A549 treated with ZK216348 at 1 μM for 4 hours (cell line): ENCODE measurements around the gene FMO5. TPM values are rescaled to one million over a fixed set of nuclear protein-coding genes. Genes with fewer than 3 reads are reported as not detected.

Experiments
- total RNA-seq: library from RNA; stranded (reverse); fragments of 200-300 nt; extraction: Qiagen RNA extraction; gene quantifications from 5 replicates; pipeline ENCODE4 v1.2.3, GENCODE V29; 2022; ENCODE audit warnings: low read depth

FMO5 gene, protein sequence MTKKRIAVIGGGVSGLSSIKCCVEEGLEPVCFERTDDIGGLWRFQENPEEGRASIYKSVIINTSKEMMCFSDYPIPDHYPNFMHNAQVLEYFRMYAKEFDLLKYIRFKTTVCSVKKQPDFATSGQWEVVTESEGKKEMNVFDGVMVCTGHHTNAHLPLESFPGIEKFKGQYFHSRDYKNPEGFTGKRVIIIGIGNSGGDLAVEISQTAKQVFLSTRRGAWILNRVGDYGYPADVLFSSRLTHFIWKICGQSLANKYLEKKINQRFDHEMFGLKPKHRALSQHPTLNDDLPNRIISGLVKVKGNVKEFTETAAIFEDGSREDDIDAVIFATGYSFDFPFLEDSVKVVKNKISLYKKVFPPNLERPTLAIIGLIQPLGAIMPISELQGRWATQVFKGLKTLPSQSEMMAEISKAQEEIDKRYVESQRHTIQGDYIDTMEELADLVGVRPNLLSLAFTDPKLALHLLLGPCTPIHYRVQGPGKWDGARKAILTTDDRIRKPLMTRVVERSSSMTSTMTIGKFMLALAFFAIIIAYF
- total RNA-seq: 0.08 to 0.68 TPM (median 0.38 TPM) in 5 replicates

GRCh38 chr1:147225193-147225730 lies at the start of gene FMO5:
TSS of gene FMO5 (minus strand) at chr1:147225339. CDS start at chr1:147225029, 310 bp downstream.

DNA sequence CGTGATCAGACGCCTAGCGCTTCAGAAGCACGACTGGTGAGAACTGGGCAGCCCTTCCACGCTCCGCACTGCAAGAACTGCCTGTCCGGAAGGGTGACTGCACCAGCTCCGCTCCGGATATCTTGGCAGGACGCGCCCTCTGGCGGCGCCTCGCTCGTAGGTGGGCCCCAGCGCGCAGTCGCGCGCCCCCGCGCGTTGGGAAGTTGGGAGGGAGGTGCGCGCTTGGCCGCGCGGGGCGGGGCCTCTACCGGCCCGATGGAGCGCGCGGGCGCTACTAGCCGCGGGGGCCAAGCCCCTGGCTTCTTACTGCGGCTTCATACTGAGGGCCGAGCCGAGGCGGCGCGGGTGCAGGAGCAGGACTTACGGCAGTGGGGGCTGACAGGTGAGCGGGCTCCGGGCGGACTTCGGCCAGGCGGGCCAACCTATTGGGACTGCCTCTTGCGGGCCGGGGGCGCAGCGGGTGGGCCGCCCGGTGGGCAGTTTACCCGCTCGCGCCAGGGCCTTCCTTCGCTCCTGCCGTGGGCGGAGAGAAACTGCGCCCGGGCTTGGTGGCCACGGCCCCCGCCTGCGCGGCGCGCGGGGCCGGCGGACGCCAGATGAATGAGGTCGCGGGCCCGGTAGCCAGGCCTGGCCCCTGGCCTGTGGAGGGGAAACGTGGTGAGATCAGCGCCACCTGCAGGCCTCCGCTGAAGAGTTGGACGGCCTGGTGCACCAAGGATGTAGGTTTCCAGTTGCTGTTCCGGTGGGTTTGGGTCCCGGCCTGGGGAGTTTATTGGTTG lies 17.5 kb upstream of the FMO5 start, which contains the start of gene CHD1L:
TSS of gene CHD1L (plus strand) at position 236 of the 779 bp plus-strand sequence. CDS start at position 256, 20 bp downstream.

DNA sequence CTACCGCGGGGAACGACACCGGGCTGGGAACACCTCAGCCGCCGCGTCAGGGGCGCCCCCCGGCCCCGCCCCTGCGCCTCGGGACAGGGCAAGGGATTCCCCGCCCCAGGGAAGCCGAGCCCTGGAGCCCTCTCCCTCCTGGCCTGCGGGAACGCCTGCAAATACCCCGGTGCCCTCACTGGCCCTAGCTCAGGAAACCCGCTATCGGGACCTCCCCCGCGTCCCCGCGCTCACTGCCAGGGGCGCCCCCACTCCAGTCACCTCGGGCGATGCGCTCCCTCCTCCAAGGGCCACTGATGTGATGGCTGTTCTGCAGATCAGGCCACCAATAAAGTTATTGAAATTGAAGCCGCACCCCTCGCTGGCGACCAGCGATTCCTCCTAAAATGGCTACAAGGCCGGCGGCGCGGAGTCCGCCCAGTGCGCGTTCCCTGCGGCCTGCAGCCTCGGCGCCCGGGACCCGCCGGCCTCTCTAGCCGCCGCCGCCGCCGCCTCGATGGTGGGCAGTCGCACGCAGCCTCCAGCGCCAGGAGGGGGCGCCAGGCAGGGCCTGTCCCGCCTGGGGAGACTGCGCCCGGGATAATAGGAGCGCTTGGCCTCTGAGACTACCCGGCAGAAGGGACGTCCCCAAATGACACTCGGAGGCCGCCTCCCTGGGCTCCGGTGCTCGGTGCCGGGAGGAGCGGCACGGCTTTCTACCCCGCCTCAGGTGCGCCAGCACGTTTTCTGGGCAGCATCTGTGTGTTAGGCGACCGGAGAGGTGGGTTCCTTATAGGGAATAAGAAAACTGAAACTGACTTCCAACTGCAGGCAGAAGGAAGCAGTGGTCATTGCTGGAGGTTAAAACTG lies 52.7 kb downstream of the FMO5 start, which contains the start of gene PRKAB2:
TSS of gene PRKAB2 (minus strand) at position 303 of the 849 bp plus-strand sequence. CDS start 326 bp downstream, outside the sequence.

Other genes with a start within 250 kb of the FMO5 start
- 7.7 to 13.3 TPM (median 11.1 TPM) in 5 replicates for gene PRKAB2, start 52.9 kb downstream of the FMO5 start, total RNA-seq
- gene CHD1L, start 17.3 kb upstream of the FMO5 start, total RNA-seq: 31.4 to 39.6 TPM (median 32.2 TPM) in 5 replicates